Measurements from ENCODE around the gene SLC22A16.

SLC22A16 gene

GRCh38 chr6:110412360-110412759 lies 64.1 kb downstream of the SLC22A16 start:
- Histone ChIP-seq H3K9me3 (no peaks in the 10 kb centered on the region), H3K4me3 (ENCODE audit: low read depth in 1 of 2, low read length in 1 of 2) (no peak overlapping the region), H3K36me3 (no peaks in the 10 kb centered on the region), H3K27me3 (no peaks in the 10 kb centered on the region), H3K27ac (no peak overlapping the region), H3K4me1 (ENCODE audit: control insufficient read depth in 1 of 2, insufficient read depth in 1 of 2, low read depth in 1 of 2, low read length in 1 of 2) (peaks cover 0 to 19% of the 10 kb centered on the region in 2 experiments)
- no peak for TF ChIP-seq CTCF (IDR thresholded peaks at IDR 0.05)

GRCh38 chr6:110410511-110410910 lies 65.9 kb downstream of the SLC22A16 start:
- H3K4me3 ChIP-seq (ENCODE audit: low read depth in 1 of 2, low read length in 1 of 2) = no peak overlapping the region
- H3K9me3 ChIP-seq = no peaks in the 10 kb centered on the region
- H3K27ac ChIP-seq = no peak overlapping the region
- no peaks in the 10 kb centered on the region for H3K27me3 ChIP-seq
- no peak for TF ChIP-seq CTCF (IDR thresholded peaks at IDR 0.05)
- peaks cover 0 to 11% of the 10 kb centered on the region in 2 experiments for H3K4me1 ChIP-seq (ENCODE audit: control insufficient read depth in 1 of 2, insufficient read depth in 1 of 2, low read depth in 1 of 2, low read length in 1 of 2)
- H3K36me3 ChIP-seq = no peaks in the 10 kb centered on the region

GRCh38 chr6:110409794-110410193 lies 66.6 kb downstream of the SLC22A16 start:
- no peaks in the 10 kb centered on the region for H3K36me3 ChIP-seq
- no peaks in the 10 kb centered on the region for H3K9me3 ChIP-seq
- no peak overlapping the region for H3K4me3 ChIP-seq (ENCODE audit: low read depth in 1 of 2, low read length in 1 of 2)
- peaks cover 0 to 4% of the 10 kb centered on the region in 2 experiments for H3K4me1 ChIP-seq (ENCODE audit: control insufficient read depth in 1 of 2, insufficient read depth in 1 of 2, low read depth in 1 of 2, low read length in 1 of 2)
- no peaks in the 10 kb centered on the region for H3K27me3 ChIP-seq
- no peak overlapping the region for H3K27ac ChIP-seq
- TF ChIP-seq CTCF (IDR thresholded peaks at IDR 0.05) = no peak

GRCh38 chr6:110408901-110409300 lies 67.5 kb downstream of the SLC22A16 start:
- H3K27ac ChIP-seq = no peak overlapping the region
- no peak for TF ChIP-seq CTCF (IDR thresholded peaks at IDR 0.05)
- no peaks in the 10 kb centered on the region for H3K36me3 ChIP-seq
- H3K4me3 ChIP-seq (ENCODE audit: low read depth in 1 of 2, low read length in 1 of 2) = no peak overlapping the region
- H3K4me1 ChIP-seq (ENCODE audit: control insufficient read depth in 1 of 2, insufficient read depth in 1 of 2, low read depth in 1 of 2, low read length in 1 of 2) = no peaks in the 10 kb centered on the region
- H3K9me3 ChIP-seq = no peaks in the 10 kb centered on the region
- H3K27me3 ChIP-seq = no peaks in the 10 kb centered on the region

- Histone ChIP-seq H3K9me3 (no peaks in the 10 kb centered on the region), H3K4me3 (ENCODE audit: low read depth in 1 of 2, low read length in 1 of 2) (no peak overlapping the region), H3K36me3 (no peaks in the 10 kb centered on the region), H3K27me3 (no peaks in the 10 kb centered on the region), H3K27ac (no peak overlapping the region), H3K4me1 (ENCODE audit: control insufficient read depth in 1 of 2, insufficient read depth in 1 of 2, low read depth in 1 of 2, low read length in 1 of 2) (no peaks in the 10 kb centered on the region)
- no peak for TF ChIP-seq CTCF (IDR thresholded peaks at IDR 0.05)
Observed at GRCh38 chr6:110404607-110405006, 71.8 kb downstream of the SLC22A16 start.

Measured in neutrophil (primary cell).